NOMO-1 treated with dmso at 0.1 percent for 144 hours (cell line): ENCODE measurements around the gene EXOC1.

Source experiments
- DNase-seq: peaks from one replicate; lab custom pipeline; 2025; ENCODE audit not compliant: unreplicated experiment; lab: John Stamatoyannopoulos, UW

EXOC1 gene

DNA sequence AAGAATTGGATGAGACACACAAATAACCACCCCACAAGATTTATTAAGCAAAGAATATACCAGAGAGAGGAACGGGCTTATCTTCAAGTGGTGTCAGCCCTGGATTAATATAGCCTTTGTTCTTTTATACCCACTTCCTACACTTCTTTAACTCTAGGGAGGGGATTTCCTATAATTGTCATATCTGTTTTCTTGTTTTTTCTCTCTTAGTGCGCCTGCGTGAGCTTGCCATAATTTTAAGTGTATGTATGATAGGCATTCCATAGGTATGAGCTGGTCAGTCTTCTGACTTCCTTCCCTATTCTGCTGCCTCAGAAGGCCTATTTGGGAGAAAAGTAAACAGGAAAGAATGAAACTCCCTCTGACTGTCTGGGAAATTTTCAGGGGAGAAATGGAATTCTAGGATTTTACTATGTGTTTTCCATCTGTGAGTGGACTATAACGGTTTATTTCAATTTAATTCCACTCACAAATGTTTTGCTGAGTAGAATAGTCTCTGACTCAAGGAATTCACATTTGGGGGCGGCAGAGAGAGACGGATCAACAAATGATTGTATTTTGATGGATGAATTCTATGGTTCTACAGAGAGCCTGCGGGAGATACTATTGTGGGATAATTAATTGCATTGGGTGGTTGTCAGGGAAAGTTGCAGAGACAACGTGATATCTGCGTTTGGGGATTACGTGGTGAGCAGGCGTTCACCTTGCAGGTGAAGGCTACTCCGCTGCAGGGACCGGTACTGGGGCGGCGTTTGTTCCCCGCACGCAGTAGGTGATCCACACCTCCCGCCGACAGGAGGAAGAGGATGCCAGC is 94.7 kb downstream of the EXOC1 start:
- no peak for DNase-seq

DNA sequence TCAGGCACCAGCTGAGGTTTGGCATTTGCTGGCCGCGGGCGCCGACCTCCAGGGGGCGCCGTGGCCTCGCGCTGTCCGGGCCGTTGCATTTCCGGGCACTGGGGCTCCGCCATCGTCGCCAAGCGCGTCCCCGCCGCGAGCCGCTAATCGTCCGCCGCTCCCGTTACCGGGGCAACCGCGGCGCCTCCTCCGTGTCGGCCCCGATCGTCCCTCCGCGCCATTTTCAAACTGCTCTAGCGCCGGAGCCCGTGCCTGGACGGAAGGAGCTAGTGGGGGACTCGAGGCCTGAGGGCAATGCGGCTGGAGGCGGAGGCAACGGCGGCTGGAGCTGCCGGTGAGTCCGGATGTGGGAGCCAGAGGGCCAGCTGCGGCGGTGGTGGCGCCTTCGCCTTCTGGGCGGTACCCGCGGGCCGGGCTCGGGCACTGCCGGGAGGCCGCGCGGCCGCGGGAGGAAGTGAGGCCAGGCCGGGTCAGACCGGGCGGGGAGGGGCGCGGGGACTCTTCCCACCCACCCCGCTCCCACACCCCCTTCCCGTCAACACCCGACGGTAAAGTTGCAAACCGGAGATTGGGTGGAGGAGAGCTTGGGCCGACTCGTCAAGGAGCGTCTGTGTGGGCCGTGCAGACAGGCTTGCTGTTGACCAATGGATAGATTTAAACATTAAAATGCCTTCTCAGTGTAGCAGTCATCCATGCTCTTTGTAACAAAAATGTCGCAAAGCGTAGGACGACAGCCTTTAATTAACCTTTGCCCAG is 95.5 kb downstream of the EXOC1 start, which contains the start of gene CEP135:
TSS of gene CEP135 (plus strand) at position 220 of the 756 bp plus-strand sequence. CDS start 3,186 bp downstream, outside the sequence.
- DNase-seq, result peak; percentile 93

DNA sequence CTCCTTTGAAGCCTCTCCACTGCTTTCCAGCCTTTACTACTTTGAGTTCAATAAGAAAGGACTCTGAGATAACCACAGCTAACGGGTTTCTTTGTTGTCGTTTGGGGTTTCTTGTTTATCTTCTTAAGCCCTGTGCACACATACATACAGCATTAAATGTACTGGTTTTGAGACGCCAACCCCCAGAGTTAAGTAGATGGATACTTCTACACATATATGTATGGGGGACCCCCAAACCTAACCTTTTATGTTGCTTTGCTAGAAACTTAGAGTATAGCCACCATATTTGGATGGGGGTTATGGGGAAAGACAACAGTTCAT is 96.0 kb downstream of the EXOC1 start:
- DNase-seq, result no peak

DNA sequence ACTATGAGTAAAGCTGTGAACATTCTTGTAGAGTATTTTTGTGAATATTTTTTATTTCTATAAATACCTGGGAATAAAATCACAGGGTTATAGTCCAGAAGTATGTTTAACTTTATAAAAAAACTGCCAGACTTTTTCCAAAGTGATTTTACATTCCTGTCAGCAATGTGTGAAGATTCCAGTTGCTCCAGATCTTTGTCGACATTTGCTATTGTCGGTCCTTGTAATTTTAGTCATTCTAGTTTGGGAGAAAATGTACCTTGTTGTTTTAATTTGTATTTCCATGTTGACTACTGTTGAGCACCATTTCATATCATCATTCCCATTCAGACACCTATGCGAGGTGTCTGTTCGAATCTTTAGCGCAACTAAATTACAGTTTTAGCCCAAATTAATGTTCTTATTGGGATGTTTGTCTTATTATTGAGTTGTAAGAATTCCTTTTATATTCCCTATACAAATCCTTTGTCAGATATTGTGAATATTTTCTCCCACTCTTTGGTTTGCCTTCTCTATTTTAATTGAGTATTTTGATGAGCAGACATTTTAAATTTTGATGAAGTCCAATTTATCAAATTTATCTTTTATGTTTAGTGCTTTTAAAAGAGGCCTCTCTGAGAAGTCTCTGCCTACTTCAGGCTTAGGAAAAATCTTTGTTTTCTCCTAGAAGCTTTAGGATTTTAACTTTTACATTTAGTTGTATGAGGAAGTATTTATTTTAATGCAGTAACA is 97.9 kb downstream of the EXOC1 start:
- DNase-seq, result no peak
